Measurements from ENCODE around the gene HAND1. TPM values are rescaled to one million over a fixed set of nuclear protein-coding genes. Genes with fewer than 3 reads are reported as not detected.

HAND1 gene
- total and polyA plus RNA-seq, 9 of the 15 experiments (the other 6 are each of a cell fraction or from before 2014, with no cell fraction given): not detected

GRCh38 chr5:154473581-154474283 is 4.3 kb downstream of the HAND1 start (continued):
- no peak for TF ChIP-seq GTF3C2 (IDR thresholded peaks at IDR 0.05; ENCODE audit: borderline replicate concordance, extremely low read depth, insufficient read length)
- TF ChIP-seq IFI16 (CRISPR knock-in tag; IDR thresholded peaks at IDR 0.05): no peak

GRCh38 chr5:154472871-154473580 is 5.0 kb downstream of the HAND1 start:
- ATAC-seq (no peak), FAIRE-seq (no peak), DNase-seq (ENCODE audit: extremely low read depth in 1 of 4, low spot score in 3 of 4) (no peak)
- BruUV-seq (replicated peaks): no TSS peak
- CTCF ChIA-PET (ENCODE audit: low intra/inter-chr PET ratio): no interaction called here
- no peak overlapping the region for H3K27ac ChIP-seq (ENCODE audit: extremely low read depth, low read depth, low read length)
- 10% methylated on average over 35 of the region's 35 CpGs for WGBS (ENCODE audit: insufficient coverage, low coverage, missing lambda C conversion rate)
- no peak overlapping the region for H3K9ac ChIP-seq (ENCODE audit: insufficient read depth in 1 of 2, low read depth in 2 of 2, low read length in 2 of 2)
- H3K9me3 ChIP-seq (replicated peaks; ENCODE audit: control insufficient read depth, insufficient read depth, low read depth, low read length): no peaks in the 10 kb centered on the region
- no peaks in the 10 kb centered on the region for H3K79me2 ChIP-seq (ENCODE audit: control insufficient read depth, insufficient read depth, low read length)
- no peaks in the 10 kb centered on the region for H3K36me3 ChIP-seq (ENCODE audit: control insufficient read depth, insufficient read depth, low read length)
- intact Hi-C loops (cut with micrococcal nuclease): no loop called here
- H3K27me3 ChIP-seq (ENCODE audit: control insufficient read depth in 2 of 2, insufficient read depth in 2 of 2, low read length in 2 of 2): peaks cover 54 to 64% of the 10 kb centered on the region in 2 experiments
- POLR2A ChIA-PET: no interaction called here
- no peaks in the 10 kb centered on the region for H3K9me1 ChIP-seq (ENCODE audit: control insufficient read depth, insufficient read depth, low read length)
- in situ Hi-C loops (cut with MboI): no loop called here
- H3K4me1 ChIP-seq (replicated peaks in 1 of 2; ENCODE audit: control insufficient read depth in 2 of 2, insufficient read depth in 2 of 2, low read length in 2 of 2): peaks cover 0 to 15% of the 10 kb centered on the region in 2 experiments; a peak in 1 of 5 replicates
- no peak overlapping the region for H3K4me3 ChIP-seq
- peaks cover 5% of the 10 kb centered on the region; the same call in 1 of the 2 replicates for H4K20me1 ChIP-seq (replicated peaks; ENCODE audit: control insufficient read depth, insufficient read depth, low read length)
- no peak overlapping the region for H2AFZ ChIP-seq (ENCODE audit: low read depth, low read length)
- H3K4me2 ChIP-seq (ENCODE audit: insufficient read depth, low read length): no peak overlapping the region
- TF ChIP-seq NFXL1 (CRISPR knock-in tag; IDR thresholded peaks at IDR 0.05) (no peak), ZNF449 (CRISPR knock-in tag; IDR thresholded peaks at IDR 0.05) (no peak), U2AF2 (optimal IDR thresholded peaks at IDR 0.05; ENCODE audit: low read depth, low read length) (no peak), MECOM (CRISPR knock-in tag; IDR thresholded peaks at IDR 0.05) (no peak), RCOR1 (IDR thresholded peaks at IDR 0.05; ENCODE audit: borderline replicate concordance in 1 of 2, low read depth in 2 of 2, low read length in 2 of 2) (no peak), KAT7 (CRISPR knock-in tag; IDR thresholded peaks at IDR 0.05; ENCODE audit: borderline replicate concordance) (no peak), EGR1 (conservative IDR thresholded peaks at IDR 0.05) (peak; percentile 22; the same call in 1 of the 2 replicates)
